Mesendoderm (in vitro differentiated cells): ENCODE results near the gene CHRM5. TPM values are rescaled to one million over a fixed set of nuclear protein-coding genes. Genes with fewer than 3 reads are reported as not detected.

Experiments used
- DNase-seq: peaks from one replicate; pipeline ENCODE4 v3.0.0; 2013
- H2AK5ac ChIP-seq: 2 replicates; pipeline ENCODE4 v1.6.1; 2013; ENCODE audit warnings: low read length, inconsistent platforms
- H2BK120ac ChIP-seq: 2 replicates; pipeline ENCODE4 v1.6.1; 2013; ENCODE audit warnings: low read depth, mild to moderate bottlenecking, low read length, moderate library complexity, mixed read lengths
- H2BK15ac ChIP-seq: replicated peaks from 2 replicates; pipeline ENCODE4 v1.6.1; 2013; ENCODE audit warnings: low read depth, mild to moderate bottlenecking, moderate library complexity
- H2BK5ac ChIP-seq: 2 replicates; pipeline ENCODE4 v1.6.1; 2013; ENCODE audit warnings: low read length, inconsistent platforms
- H3K18ac ChIP-seq: 2 replicates; pipeline ENCODE4 v1.6.1; 2013; ENCODE audit warnings: mild to moderate bottlenecking, low read length, mixed read lengths
- H3K23ac ChIP-seq: one replicate; pipeline ENCODE4 v1.6.1; 2013; ENCODE audit warnings: low read length
- H3K27ac ChIP-seq: 2 replicates; pipeline ENCODE4 v1.5.1; 2013; ENCODE audit warnings: low read depth, mild to moderate bottlenecking, inconsistent platforms, low read length, moderate library complexity
- H3K27me3 ChIP-seq: 2 replicates; pipeline ENCODE4 v1.6.1; 2013; ENCODE audit warnings: low read length, control low read depth, mild to moderate bottlenecking, inconsistent platforms; ENCODE audit not compliant: insufficient read depth, poor library complexity
- H3K36me3 ChIP-seq: 2 replicates; pipeline ENCODE4 v1.6.1; 2013; ENCODE audit warnings: low read length, inconsistent platforms; ENCODE audit not compliant: control insufficient read depth, insufficient read depth
- H3K4ac ChIP-seq: one replicate; pipeline ENCODE4 v1.6.1; 2013; ENCODE audit warnings: low read depth, mild to moderate bottlenecking, low read length, moderate library complexity
- H3K4me1 ChIP-seq: 2 replicates; pipeline ENCODE4 v1.6.1; 2013; ENCODE audit warnings: low read depth, low read length, inconsistent platforms; ENCODE audit not compliant: control insufficient read depth
- H3K4me2 ChIP-seq: 2 replicates; pipeline ENCODE4 v1.6.1; 2013; ENCODE audit warnings: low read length
- H3K4me3 ChIP-seq: 2 replicates; pipeline ENCODE4 v1.5.1; 2013; ENCODE audit warnings: mild to moderate bottlenecking, low read length
- H3K56ac ChIP-seq: one replicate; pipeline ENCODE4 v1.6.1; 2013; ENCODE audit warnings: low read length
- H3K79me1 ChIP-seq: 2 replicates; pipeline ENCODE4 v1.6.1; 2013; ENCODE audit warnings: low read length, inconsistent platforms
- H3K79me2 ChIP-seq: 2 replicates; pipeline ENCODE4 v1.6.1; 2013; ENCODE audit warnings: mild to moderate bottlenecking, low read length; ENCODE audit not compliant: control insufficient read depth, insufficient read depth
- H3K9ac ChIP-seq: 2 replicates; pipeline ENCODE4 v1.6.1; 2013; ENCODE audit warnings: low read length, inconsistent platforms
- H4K5ac ChIP-seq: one replicate; pipeline ENCODE4 v1.6.1; 2013; ENCODE audit warnings: low read length
- H4K8ac ChIP-seq: one replicate; pipeline ENCODE4 v1.6.1; 2013; ENCODE audit warnings: low read depth, mild to moderate bottlenecking, control low read depth, low read length, moderate library complexity
- WGBS: extraction: QIAGEN DNeasy Blood & Tissue Kit; methylation state at CpG from one replicate; pipeline ENCODE4 v1.1.7; 2013; ENCODE audit warnings: low lambda C conversion rate, missing lambda C conversion rate; ENCODE audit not compliant: insufficient coverage; ENCODE audit errors: extremely low coverage; 5-methylcytosine and 5-hydroxymethylcytosine counted together
- polyA plus RNA-seq, 2 experiments: library from polyadenylated mRNA; stranded (reverse); fragments of 200-250 nt; gene quantifications; one replicate each; pipeline ENCODE4 v1.2.3, GENCODE V29; 2013

Gene CHRM5, protein sequence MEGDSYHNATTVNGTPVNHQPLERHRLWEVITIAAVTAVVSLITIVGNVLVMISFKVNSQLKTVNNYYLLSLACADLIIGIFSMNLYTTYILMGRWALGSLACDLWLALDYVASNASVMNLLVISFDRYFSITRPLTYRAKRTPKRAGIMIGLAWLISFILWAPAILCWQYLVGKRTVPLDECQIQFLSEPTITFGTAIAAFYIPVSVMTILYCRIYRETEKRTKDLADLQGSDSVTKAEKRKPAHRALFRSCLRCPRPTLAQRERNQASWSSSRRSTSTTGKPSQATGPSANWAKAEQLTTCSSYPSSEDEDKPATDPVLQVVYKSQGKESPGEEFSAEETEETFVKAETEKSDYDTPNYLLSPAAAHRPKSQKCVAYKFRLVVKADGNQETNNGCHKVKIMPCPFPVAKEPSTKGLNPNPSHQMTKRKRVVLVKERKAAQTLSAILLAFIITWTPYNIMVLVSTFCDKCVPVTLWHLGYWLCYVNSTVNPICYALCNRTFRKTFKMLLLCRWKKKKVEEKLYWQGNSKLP
- 0.03 TPM for polyA plus RNA-seq (2013, experiment 1 of 2)
- 0.03 TPM for polyA plus RNA-seq (2013, experiment 2 of 2)

- no peak within 1 kb of the TSS for H4K5ac ChIP-seq
- no peak within 1 kb of the TSS for H3K56ac ChIP-seq
- no peak within 1 kb of the TSS for H3K4ac ChIP-seq
- no peak within 1 kb of the TSS for H3K23ac ChIP-seq
- no peaks in the 10 kb centered on the region for H3K79me1 ChIP-seq
- H3K27me3 ChIP-seq: no peaks in the 10 kb centered on the region
- no peak within 1 kb of the TSS for H2AK5ac ChIP-seq
- no peak within 1 kb of the TSS for H3K27ac ChIP-seq
- H3K4me3 ChIP-seq: no peak within 1 kb of the TSS
- WGBS: no CpG with 5 or more reads among the region's 6 CpGs
- H3K4me2 ChIP-seq: no peak within 1 kb of the TSS
- no peaks in the 10 kb centered on the region for H3K36me3 ChIP-seq
- no peak for DNase-seq
- no peak within 1 kb of the TSS for H3K18ac ChIP-seq
- no peak within 1 kb of the TSS for H4K8ac ChIP-seq
- H3K9ac ChIP-seq: no peak within 1 kb of the TSS
- peaks cover 3% of the 10 kb centered on the region for H3K4me1 ChIP-seq
- H3K79me2 ChIP-seq: no peaks in the 10 kb centered on the region
- no peak within 1 kb of the TSS for H2BK15ac ChIP-seq
- no peak within 1 kb of the TSS for H2BK120ac ChIP-seq
- H2BK5ac ChIP-seq: no peak within 1 kb of the TSS
These were observed at the start of gene CHRM5 for GRCh38 chr15:33968224-33968623. Gene CHRM5 (plus strand): TSS chr15:33968497. CDS start chr15:34062718, 94,221 bp downstream.

DNA sequence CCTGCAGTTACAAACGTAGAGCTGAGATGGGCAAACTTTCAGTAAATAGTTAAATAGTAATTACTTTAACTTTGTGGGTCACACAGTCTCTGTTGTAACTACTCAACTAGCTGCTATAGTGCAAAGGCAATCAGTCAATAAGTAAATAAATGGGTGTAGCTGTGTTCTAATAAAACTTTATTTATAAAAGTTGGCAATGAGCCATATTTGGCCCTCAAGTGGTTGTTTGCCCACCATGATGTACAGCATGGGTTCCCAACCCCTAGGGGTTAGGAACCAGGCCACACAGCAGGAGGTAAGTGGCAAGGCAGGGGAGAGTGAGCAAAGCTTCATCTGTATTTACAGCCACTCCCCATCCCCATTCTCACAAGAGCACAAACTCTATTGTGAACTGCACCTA, 44.9 kb upstream of the CHRM5 start:
- no peak overlapping the region for H3K56ac ChIP-seq
- no peaks in the 10 kb centered on the region for H3K79me2 ChIP-seq
- no peaks in the 10 kb centered on the region for H3K36me3 ChIP-seq
- no peak overlapping the region for H3K4me3 ChIP-seq
- no peak overlapping the region for H3K4ac ChIP-seq
- no peak overlapping the region for H2BK15ac ChIP-seq
- no peak overlapping the region for H4K8ac ChIP-seq
- H3K79me1 ChIP-seq: no peaks in the 10 kb centered on the region
- DNase-seq: no peak
- H2AK5ac ChIP-seq: no peak overlapping the region
- H3K18ac ChIP-seq: no peak overlapping the region
- H3K4me1 ChIP-seq: peaks cover 5% of the 10 kb centered on the region
- no peak overlapping the region for H2BK120ac ChIP-seq
- no peak overlapping the region for H2BK5ac ChIP-seq
- H4K5ac ChIP-seq: no peak overlapping the region
- H3K23ac ChIP-seq: no peak overlapping the region
- no peak overlapping the region for H3K27ac ChIP-seq
- H3K27me3 ChIP-seq: no peaks in the 10 kb centered on the region
- no CpG with 5 or more reads among the region's 1 CpG for WGBS
- no peak overlapping the region for H3K9ac ChIP-seq
- no peak overlapping the region for H3K4me2 ChIP-seq

- DNase-seq: no peak
- Histone ChIP-seq H3K79me1 (no peaks in the 10 kb centered on the region), H3K23ac (no peak overlapping the region), H2BK5ac (no peak overlapping the region), H3K79me2 (no peaks in the 10 kb centered on the region), H3K4me1 (peaks cover 3% of the 10 kb centered on the region), H3K27ac (no peak overlapping the region), H3K27me3 (no peaks in the 10 kb centered on the region), H3K4me3 (no peak overlapping the region), H4K8ac (no peak overlapping the region), H3K9ac (no peak overlapping the region), H2BK120ac (no peak overlapping the region), H3K36me3 (no peaks in the 10 kb centered on the region), H3K56ac (no peak overlapping the region), H2AK5ac (no peak overlapping the region), H2BK15ac (no peak overlapping the region), H3K18ac (no peak overlapping the region), H3K4ac (no peak overlapping the region), H4K5ac (no peak overlapping the region), H3K4me2 (no peak overlapping the region)
- WGBS: no CpG with 5 or more reads among the region's 4 CpGs
These were observed 42.0 kb upstream of the CHRM5 start for GRCh38 chr15:33926260-33926659.

DNA sequence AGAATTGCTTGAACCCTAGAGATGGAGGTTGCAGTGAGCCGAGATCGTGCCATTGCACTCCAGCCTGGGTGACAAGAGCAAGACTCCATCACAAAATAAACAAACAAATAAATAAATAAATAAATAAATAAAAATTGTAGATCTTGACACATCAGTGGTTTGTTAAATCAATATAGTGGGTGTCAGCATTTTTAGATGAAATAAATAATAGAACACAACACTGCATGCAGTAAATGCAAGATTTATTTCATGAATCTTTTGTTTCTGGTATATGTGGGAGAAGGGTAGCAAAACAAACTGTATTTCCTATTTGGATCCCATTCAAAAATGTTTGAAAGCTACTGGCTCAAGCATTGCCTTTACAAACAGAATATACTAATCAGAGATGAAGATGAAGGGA, 35.6 kb upstream of the CHRM5 start:
- Histone ChIP-seq H3K18ac (no peak overlapping the region), H3K79me1 (no peaks in the 10 kb centered on the region), H3K56ac (no peak overlapping the region), H2BK15ac (no peak overlapping the region), H4K8ac (no peak overlapping the region), H3K23ac (no peak overlapping the region), H3K4me2 (no peak overlapping the region), H4K5ac (no peak overlapping the region), H3K79me2 (no peaks in the 10 kb centered on the region), H2BK5ac (no peak overlapping the region), H2AK5ac (no peak overlapping the region), H3K9ac (no peak overlapping the region), H3K36me3 (no peaks in the 10 kb centered on the region), H3K27me3 (no peaks in the 10 kb centered on the region), H3K27ac (no peak overlapping the region), H3K4ac (no peak overlapping the region), H3K4me1 (no peaks in the 10 kb centered on the region), H3K4me3 (no peak overlapping the region), H2BK120ac (no peak overlapping the region)
- DNase-seq: no peak
- WGBS: no CpG with 5 or more reads among the region's 2 CpGs

- no CpG with 5 or more reads among the region's 3 CpGs for WGBS
- DNase-seq: no peak
- Histone ChIP-seq H3K4me2 (no peak overlapping the region), H3K56ac (no peak overlapping the region), H3K18ac (no peak overlapping the region), H3K9ac (no peak overlapping the region), H4K8ac (no peak overlapping the region), H3K4me3 (no peak overlapping the region), H2BK15ac (no peak overlapping the region), H3K4ac (no peak overlapping the region), H3K27ac (no peak overlapping the region), H3K23ac (no peak overlapping the region), H3K79me2 (no peaks in the 10 kb centered on the region), H2BK120ac (no peak overlapping the region), H2AK5ac (no peak overlapping the region), H4K5ac (no peak overlapping the region), H2BK5ac (no peak overlapping the region), H3K4me1 (no peaks in the 10 kb centered on the region), H3K36me3 (no peaks in the 10 kb centered on the region), H3K27me3 (no peaks in the 10 kb centered on the region), H3K79me1 (no peaks in the 10 kb centered on the region)
These were observed 33.9 kb upstream of the CHRM5 start for GRCh38 chr15:33934396-33934795.
